KOPT-K1 (cell line): ENCODE measurements around the gene ZNF143.

Source experiments
- H3K27ac ChIP-seq: fragments of 200-600 bp; sonication (generic); 2 replicates; pipeline ENCODE4 v1.5.1; 2016; ENCODE audit warnings: antibody characterized with exemption, mild to moderate bottlenecking, low read depth, low read length; ENCODE audit not compliant: poor library complexity, severe bottlenecking
- H3K36me3 ChIP-seq: fragments of 200-600 bp; sonication (generic); 2 replicates; pipeline ENCODE4 v1.5.1; 2017; ENCODE audit warnings: antibody characterized with exemption, mild to moderate bottlenecking, low read length, moderate library complexity; ENCODE audit not compliant: insufficient read depth
- H3K9me3 ChIP-seq: fragments of 200-600 bp; sonication (generic); 2 replicates; pipeline ENCODE4 v1.5.1; 2017; ENCODE audit warnings: antibody characterized with exemption, low read length, mild to moderate bottlenecking; ENCODE audit not compliant: insufficient read depth, poor library complexity, severe bottlenecking

The ZNF143 gene

GRCh38 chr11:9573775-9574621 lies 113.2 kb downstream of the ZNF143 start:
- Histone ChIP-seq H3K36me3 (peaks cover 42% of the 10 kb centered on the region), H3K27ac (peak overlapping the region; percentile 95), H3K9me3 (no peaks in the 10 kb centered on the region)

- Histone ChIP-seq H3K36me3 (peaks cover 50% of the 10 kb centered on the region), H3K9me3 (no peaks in the 10 kb centered on the region), H3K27ac (peak overlapping the region; percentile 95)
Measured at GRCh38 chr11:9574622-9575259, 113.9 kb downstream of the ZNF143 start.

GRCh38 chr11:9575260-9576240 lies 114.7 kb downstream of the ZNF143 start:
- Histone ChIP-seq H3K9me3 (no peaks in the 10 kb centered on the region), H3K27ac (peak overlapping the region; percentile 95), H3K36me3 (peaks cover 58% of the 10 kb centered on the region)

- no peaks in the 10 kb centered on the region for H3K9me3 ChIP-seq
- H3K36me3 ChIP-seq = peaks cover 71% of the 10 kb centered on the region
- no peak overlapping the region for H3K27ac ChIP-seq
Measured at GRCh38 chr11:9576701-9577381, 116.0 kb downstream of the ZNF143 start.

GRCh38 chr11:9577556-9577955 lies 116.7 kb downstream of the ZNF143 start:
- no peak overlapping the region for H3K27ac ChIP-seq
- H3K9me3 ChIP-seq = no peaks in the 10 kb centered on the region
- peaks cover 78% of the 10 kb centered on the region for H3K36me3 ChIP-seq
